Upper lobe of left lung (tissue), 6 donors: ENCODE measurements around the gene VAPA. TPM values are rescaled to one million over a fixed set of nuclear protein-coding genes. Genes with fewer than 3 reads are reported as not detected.
"Not testable (repeated sequence)": the region's sequence is repeated elsewhere in the genome, so short reads cannot be mapped to it uniquely, and the experiment has no call there.

ENCODE experiments used
- ATAC-seq, 2 donors: fragments of 200-7000 bp; cut with Tn5 transposase; one replicate each; pipeline ENCODE4 v1.9.1; 2022; ENCODE audit warnings: mild to moderate bottlenecking in 2 of 2, moderate library complexity in 2 of 2; ENCODE audit not compliant: low FRiP score in 2 of 2
- DNase-seq, 2 donors: peaks; one replicate each; pipeline ENCODE4 v3.0.0-alpha.2; 2019 to 2020
- H3K27ac ChIP-seq, 4 donors: fragments of 200-600 bp; sonication (generic); one replicate each; pipeline ENCODE4 v1.5.1; 2016 to 2019
- H3K27me3 ChIP-seq, 4 donors: fragments of 200-600 bp; sonication (generic); one replicate each; pipeline ENCODE4 v1.5.1; 2017 to 2019
- H3K36me3 ChIP-seq, 4 donors: fragments of 200-600 bp; sonication (generic); one replicate each; pipeline ENCODE4 v1.5.1; 2016 to 2019
- H3K4me1 ChIP-seq, 4 donors: fragments of 200-600 bp; sonication (generic); one replicate each; pipeline ENCODE4 v1.5.1; 2018 to 2019
- H3K4me3 ChIP-seq, 4 donors: fragments of 200-600 bp; sonication (generic); one replicate each; pipeline ENCODE4 v1.5.1; 2017 to 2019; ENCODE audit warnings: mild to moderate bottlenecking in 2 of 4, moderate library complexity in 1 of 4
- H3K9me3 ChIP-seq, 4 donors: fragments of 200-600 bp; sonication (generic); one replicate each; pipeline ENCODE4 v1.5.1; 2018 to 2019
- CTCF ChIP-seq, 6 experiments: fragments of 450-650 bp in 4 of 6; fragments of 200-600 bp in 2 of 6; sonication (generic) in 2 of 6; IDR thresholded peaks; one replicate each; pipeline ENCODE4 v1.5.1; 2016 to 2019; ENCODE audit warnings: antibody characterized with exemption in 6 of 6
- EP300 ChIP-seq, 4 donors: sonication (generic); formaldehyde crosslinking; IDR thresholded peaks; one replicate each; pipeline ENCODE4 v1.5.1; 2017; ENCODE audit warnings: antibody characterized with exemption in 4 of 4, control low read depth in 2 of 4
- POLR2A ChIP-seq, 4 donors: fragments of 450-650 bp; IDR thresholded peaks; one replicate each; pipeline ENCODE4 v1.5.1; 2016 to 2017; ENCODE audit warnings: antibody characterized with exemption in 4 of 4, mild to moderate bottlenecking in 2 of 4
- POLR2AphosphoS5 ChIP-seq, 2 donors: sonication (generic); formaldehyde crosslinking; IDR thresholded peaks; one replicate each; pipeline ENCODE4 v1.5.1; 2017; ENCODE audit warnings: antibody characterized with exemption in 2 of 2
- WGBS, 2 donors: methylation state at CpG; one replicate each; pipeline ENCODE4 v1.1.5; 2017 to 2018; 5-methylcytosine and 5-hydroxymethylcytosine counted together
- total RNA-seq, 6 donors: library from RNA; depleted of rRNA in 4 of 6; stranded (reverse); fragments of >200 nt in 4 of 6; gene quantifications; one replicate each; pipeline versions ENCODE4 v1.1.0 to v1.2.1, GENCODE V29; 2016 to 2021
- donor health status: DM: no; HTN: no; CAD: no; lungs with moderate emphysema.
- donor health status: DM: no; HTN: yes; CAD: no; lungs with severe emphysema.

Gene VAPA
- total RNA-seq, 6 donors from 2014 or later, result 233 to 566 (median 285) TPM

GRCh38 chr18:9886005-9886348 is 27.8 kb upstream of the VAPA start:
- TF ChIP-seq EP300 (IDR thresholded peaks at IDR 0.05), result no peak
- TF ChIP-seq CTCF (IDR thresholded peaks at IDR 0.05), result no peak
- TF ChIP-seq POLR2AphosphoS5 (IDR thresholded peaks at IDR 0.05), result no peak
- TF ChIP-seq POLR2A (IDR thresholded peaks at IDR 0.05), result no peak
- Histone ChIP-seq H3K9me3 (no peaks in the 10 kb centered on the region), H3K4me1 (no peaks in the 10 kb centered on the region), H3K4me3 (no peak overlapping the region), H3K27ac (no peak overlapping the region), H3K27me3 (no peaks in the 10 kb centered on the region), H3K36me3 (no peaks in the 10 kb centered on the region)
- no peak for DNase-seq
- 96 to 100% methylated on average over 3 of the region's 3 CpGs for WGBS, 2 donors
- no peak for ATAC-seq

- DNase-seq, result no peak
- TF ChIP-seq CTCF (IDR thresholded peaks at IDR 0.05) (no peak), EP300 (IDR thresholded peaks at IDR 0.05) (no peak), POLR2AphosphoS5 (IDR thresholded peaks at IDR 0.05) (no peak), POLR2A (IDR thresholded peaks at IDR 0.05) (no peak)
- Histone ChIP-seq H3K4me3 (no peak overlapping the region), H3K27me3 (no peaks in the 10 kb centered on the region), H3K9me3 (no peaks in the 10 kb centered on the region), H3K36me3 (no peaks in the 10 kb centered on the region), H3K27ac (no peak overlapping the region), H3K4me1 (no peaks in the 10 kb centered on the region)
- no peak for ATAC-seq
- 95 to 97% methylated on average over 5 of the region's 5 CpGs for WGBS, 2 donors
Observed at GRCh38 chr18:9887992-9888391, 25.8 kb upstream of the VAPA start.

GRCh38 chr18:9890196-9890595 is 23.6 kb upstream of the VAPA start:
- TF ChIP-seq EP300 (IDR thresholded peaks at IDR 0.05), result no peak
- no peak for TF ChIP-seq POLR2A (IDR thresholded peaks at IDR 0.05)
- TF ChIP-seq POLR2AphosphoS5 (IDR thresholded peaks at IDR 0.05), result no peak
- no peak for TF ChIP-seq CTCF (IDR thresholded peaks at IDR 0.05)
- H3K9me3 ChIP-seq, result no peaks in the 10 kb centered on the region
- no peak for ATAC-seq
- no peaks in the 10 kb centered on the region for H3K4me1 ChIP-seq
- H3K27ac ChIP-seq, result no peak overlapping the region
- no peak overlapping the region for H3K4me3 ChIP-seq
- 84 to 89% methylated on average over 5 of the region's 5 CpGs for WGBS, 2 donors
- H3K27me3 ChIP-seq, result no peaks in the 10 kb centered on the region
- no peaks in the 10 kb centered on the region for H3K36me3 ChIP-seq
- no peak for DNase-seq

- Histone ChIP-seq H3K4me1 (no peaks in the 10 kb centered on the region), H3K9me3 (no peaks in the 10 kb centered on the region), H3K4me3 (no peak overlapping the region), H3K27me3 (no peaks in the 10 kb centered on the region), H3K27ac (no peak overlapping the region), H3K36me3 (no peaks in the 10 kb centered on the region)
- no peak for ATAC-seq
- WGBS, 2 donors, result 100% methylated on average over 1 of the region's 1 CpG
- DNase-seq, result no peak
- TF ChIP-seq EP300 (IDR thresholded peaks at IDR 0.05) (no peak), POLR2AphosphoS5 (IDR thresholded peaks at IDR 0.05) (no peak), CTCF (IDR thresholded peaks at IDR 0.05) (no peak), POLR2A (IDR thresholded peaks at IDR 0.05) (no peak)
Observed at GRCh38 chr18:9890957-9891356, 22.9 kb upstream of the VAPA start.

GRCh38 chr18:9891515-9891914 is 22.3 kb upstream of the VAPA start:
- not testable (repeated sequence) for H3K36me3 ChIP-seq, H3K27me3 ChIP-seq, DNase-seq, H3K9me3 ChIP-seq, H3K4me1 ChIP-seq, H3K4me3 ChIP-seq, ATAC-seq, H3K27ac ChIP-seq
- WGBS, 2 donors, result 78 to 79% methylated on average over 4 of the region's 4 CpGs
